ENCODE data around the gene RNF32.
"Not testable (repeated sequence)": the region's sequence is repeated elsewhere in the genome, so short reads cannot be mapped to it uniquely, and the experiment has no call there.

RNF32 gene

GRCh38 chr7:156614434-156615264 lies 25.9 kb upstream of the RNF32 start:
- no peak for DNase-seq

- no peak for DNase-seq
Measured at GRCh38 chr7:156616269-156617202, 24.0 kb upstream of the RNF32 start.

GRCh38 chr7:156617215-156617614 lies 23.4 kb upstream of the RNF32 start:
- no peak for DNase-seq

- DNase-seq: no peak
Measured at GRCh38 chr7:156618078-156618779, 22.3 kb upstream of the RNF32 start.

- DNase-seq: no peak
Measured at GRCh38 chr7:156618780-156619367, 21.7 kb upstream of the RNF32 start.

GRCh38 chr7:156619488-156620290 lies 20.9 kb upstream of the RNF32 start:
- DNase-seq: not testable (repeated sequence)

GRCh38 chr7:156620291-156620675 lies 20.3 kb upstream of the RNF32 start:
- no peak for DNase-seq

- no peak for DNase-seq
Measured at GRCh38 chr7:156621652-156622051, 18.9 kb upstream of the RNF32 start.

- no peak for DNase-seq
Measured at GRCh38 chr7:156625580-156625979, 15.0 kb upstream of the RNF32 start.

- no peak for DNase-seq
Measured at GRCh38 chr7:156626220-156626895, 14.2 kb upstream of the RNF32 start.

- DNase-seq: no peak
Measured at GRCh38 chr7:156628562-156628961, 12.0 kb upstream of the RNF32 start.

- DNase-seq: no peak
Measured at GRCh38 chr7:156629873-156630272, 10.7 kb upstream of the RNF32 start.

GRCh38 chr7:156634117-156634516 lies 6.5 kb upstream of the RNF32 start:
- no peak for DNase-seq

GRCh38 chr7:156635529-156636385 lies 4.8 kb upstream of the RNF32 start:
- DNase-seq: no peak

GRCh38 chr7:156637093-156637492 lies 3.5 kb upstream of the RNF32 start:
- not testable (repeated sequence) for DNase-seq

GRCh38 chr7:156638443-156639077 lies 2.0 kb upstream of the RNF32 start:
- DNase-seq: no peak

GRCh38 chr7:156639426-156640256 lies 933 bp upstream of the RNF32 start:
- peak in 1 of 2 donors; percentile 2 for DNase-seq

GRCh38 chr7:156640949-156641485 lies 443 bp downstream of the RNF32 start:
- peak; percentile 8 to 12 for DNase-seq
